Activated CD8-positive, alpha-beta memory T cell treated with anti-CD3 and anti-CD28 coated beads for 4 hours (primary cell): ENCODE data around the gene HNF4A.
A peak's percentile ranks its signal among the peaks of the same experiment; 100 is the strongest.
"Not testable (repeated sequence)": the region's sequence is repeated elsewhere in the genome, so short reads cannot be mapped to it uniquely, and the experiment has no call there.

Experiments
- DNase-seq, 2 donors: peaks; one replicate each; pipeline ENCODE4 v3.0.0-alpha.2; 2020; ENCODE audit warnings: low read depth in 2 of 2

Gene HNF4A

DNA sequence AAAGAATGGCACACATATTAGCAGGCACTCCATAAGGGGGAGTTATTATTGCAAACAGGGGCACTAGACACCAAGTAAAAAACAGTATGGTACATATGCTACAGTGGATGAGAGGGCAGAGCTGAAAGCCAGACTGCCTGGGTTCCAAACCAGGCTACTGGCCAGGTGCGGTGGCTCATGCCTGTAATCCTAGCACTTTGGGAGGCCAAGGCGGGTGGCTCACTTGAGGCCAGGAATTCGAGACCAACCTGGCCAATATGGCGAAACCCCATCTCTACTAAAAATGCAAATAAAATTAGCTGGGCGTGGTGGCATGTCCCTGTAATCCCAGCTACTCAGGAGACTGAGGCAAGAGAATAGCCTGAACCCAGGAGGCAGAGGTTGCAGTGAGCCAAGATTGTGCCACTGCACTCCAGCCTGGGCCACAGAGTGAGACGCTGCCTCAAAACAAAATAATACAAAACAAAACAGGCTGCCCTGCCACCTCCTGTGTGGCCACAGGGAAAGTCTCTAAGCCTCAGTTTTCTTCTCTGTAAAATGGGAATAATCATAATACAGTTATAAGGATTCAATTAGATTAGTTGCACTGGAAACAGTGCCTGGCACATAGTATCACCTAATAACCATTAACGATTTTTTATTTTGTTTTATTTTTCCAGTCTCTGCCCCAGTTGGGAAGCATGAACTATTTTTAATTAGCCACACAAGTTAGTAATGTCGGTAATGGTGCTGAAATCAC, 112.7 kb downstream of the HNF4A start:
- DNase-seq: no peak

DNA sequence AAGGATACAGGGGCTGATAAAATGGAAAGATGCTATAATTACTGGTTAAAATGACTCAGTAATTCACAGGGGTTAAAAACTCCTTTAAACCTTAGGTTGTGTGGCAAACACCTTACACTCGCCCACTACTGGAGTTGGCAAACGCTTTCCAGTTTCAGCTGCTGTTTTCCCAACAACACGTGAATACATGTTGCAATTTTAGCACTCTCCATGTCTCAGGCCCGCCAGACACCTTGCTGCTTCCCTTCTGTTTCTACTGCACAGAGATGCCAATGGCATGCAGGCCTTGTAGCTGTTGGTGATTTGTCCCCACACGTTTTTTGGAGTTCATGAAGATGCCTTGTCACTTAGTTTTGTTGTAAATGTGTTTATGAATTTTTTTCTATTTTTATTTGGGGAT, 114.8 kb downstream of the HNF4A start:
- no peak for DNase-seq

DNA sequence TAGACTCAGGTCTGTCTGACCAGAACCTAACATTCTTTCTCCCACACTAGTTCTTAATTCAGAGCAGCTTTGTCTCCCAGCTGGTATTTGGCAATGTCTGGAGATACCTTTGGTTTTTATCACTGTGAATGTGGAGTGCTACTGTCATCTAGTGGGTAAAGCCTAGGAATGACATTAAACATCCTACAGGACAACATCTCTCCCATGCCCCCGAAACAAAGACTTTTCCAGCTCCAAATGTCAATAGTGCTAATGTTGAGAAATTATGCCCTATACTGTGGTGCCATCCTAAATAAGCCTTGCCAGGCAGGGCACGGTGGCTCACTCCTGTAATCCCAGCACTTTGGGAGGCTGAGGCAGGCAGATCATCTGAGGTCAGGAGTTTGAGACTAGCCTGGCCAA, 116.0 kb downstream of the HNF4A start:
- no peak for DNase-seq

DNA sequence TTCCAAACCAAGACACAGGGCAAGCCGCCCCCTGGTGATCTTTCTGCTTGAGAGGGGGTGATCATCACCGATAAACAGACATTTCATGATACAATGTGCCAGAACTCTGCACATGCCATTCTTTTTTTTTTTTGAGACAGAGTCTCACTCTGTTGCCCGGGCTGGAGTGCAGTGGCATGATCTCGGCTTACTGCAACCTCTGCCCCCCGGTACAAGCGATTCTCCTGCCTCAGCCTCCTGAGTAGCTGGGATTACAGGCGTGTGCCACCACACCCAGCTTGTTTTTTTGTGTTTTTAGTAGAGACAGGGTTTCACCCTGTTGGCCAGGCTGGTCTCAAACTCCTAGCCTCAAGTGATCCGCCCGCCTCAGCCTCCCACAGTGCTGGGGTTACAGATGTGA, 116.8 kb downstream of the HNF4A start:
- DNase-seq: not testable (repeated sequence)

DNA sequence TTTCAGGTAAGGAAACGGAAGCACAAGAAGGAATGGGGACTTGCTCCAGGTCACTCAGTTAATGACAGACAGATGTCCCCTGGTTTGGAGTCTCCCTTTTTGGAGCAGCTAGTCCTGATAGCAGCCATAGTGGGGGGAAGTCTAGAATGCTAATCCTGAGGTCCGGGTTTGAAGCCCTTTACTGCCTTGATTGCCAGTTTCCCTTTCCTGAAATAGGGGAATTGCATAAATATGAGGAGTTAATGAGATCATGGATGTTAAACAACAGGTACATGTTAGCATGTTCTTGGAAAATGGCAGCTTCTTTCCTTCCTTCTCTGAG, 119.8 kb downstream of the HNF4A start:
- no peak for DNase-seq

DNA sequence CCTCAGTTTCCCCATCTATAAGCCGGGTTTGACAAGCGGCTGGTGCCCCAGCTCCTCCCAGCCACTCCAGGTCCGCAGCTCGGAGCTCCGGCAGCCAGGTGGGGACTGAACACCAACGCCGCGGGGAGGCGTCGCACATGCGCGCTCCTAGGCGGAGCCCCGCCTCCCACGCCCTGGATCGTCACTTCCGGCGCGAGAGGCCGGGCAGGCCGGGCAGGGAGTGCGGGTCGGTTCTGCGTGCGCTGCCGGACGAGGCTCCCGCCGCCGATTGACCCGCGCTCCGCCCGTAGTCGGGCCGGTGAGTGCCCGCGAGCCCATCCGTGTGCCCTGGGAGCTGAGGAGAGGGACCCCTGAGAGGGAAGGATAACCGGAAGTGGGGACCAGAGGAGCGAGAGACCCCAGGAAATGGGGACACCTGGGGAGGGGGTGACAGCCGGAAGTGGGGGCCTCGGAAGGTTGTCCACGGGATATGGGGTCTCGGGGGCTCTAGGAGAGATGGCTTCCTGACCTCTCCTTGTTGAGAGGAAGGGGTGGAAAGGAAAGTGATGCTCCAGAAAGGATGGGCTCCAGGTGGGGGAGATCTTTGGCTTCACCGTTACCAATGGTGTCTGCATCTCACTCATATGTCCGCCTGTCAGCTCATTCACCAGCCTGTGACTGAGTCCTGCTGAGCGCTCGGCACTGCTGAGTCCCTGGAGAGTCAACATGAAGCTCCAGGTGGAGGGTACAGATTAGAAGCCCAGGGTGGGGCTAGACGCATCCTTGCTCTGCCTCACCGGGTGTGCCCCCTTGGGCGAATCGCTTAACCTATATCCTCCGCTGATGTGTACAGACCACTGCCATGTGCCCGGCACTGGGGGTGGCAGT, 120.4 kb downstream of the HNF4A start, which contains the start of gene TTPAL:
Gene TTPAL, plus strand, starts transcription at position 181 of the 867 bp plus-strand sequence. CDS start 4,126 bp downstream, outside the sequence.
- DNase-seq: peak; percentile 78 to 81

DNA sequence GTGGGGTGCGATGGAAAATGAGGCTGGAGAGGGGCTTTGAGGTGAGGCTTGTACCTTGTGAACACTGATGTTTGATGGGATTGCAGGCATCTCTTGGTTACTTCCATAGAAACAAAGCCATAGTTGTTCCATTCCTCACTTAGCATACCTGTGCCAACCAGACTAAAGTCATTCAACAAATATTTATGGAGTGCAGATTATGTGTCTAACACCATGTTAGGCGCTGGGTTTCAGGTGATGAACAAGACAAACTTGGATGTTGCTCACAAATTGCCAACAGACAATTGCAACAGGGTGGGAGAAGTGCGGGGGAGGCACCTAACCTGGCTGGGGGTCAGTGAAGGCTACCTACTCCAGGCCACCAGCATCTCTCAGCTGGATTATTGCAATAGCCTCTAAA, 121.7 kb downstream of the HNF4A start:
- DNase-seq: no peak

DNA sequence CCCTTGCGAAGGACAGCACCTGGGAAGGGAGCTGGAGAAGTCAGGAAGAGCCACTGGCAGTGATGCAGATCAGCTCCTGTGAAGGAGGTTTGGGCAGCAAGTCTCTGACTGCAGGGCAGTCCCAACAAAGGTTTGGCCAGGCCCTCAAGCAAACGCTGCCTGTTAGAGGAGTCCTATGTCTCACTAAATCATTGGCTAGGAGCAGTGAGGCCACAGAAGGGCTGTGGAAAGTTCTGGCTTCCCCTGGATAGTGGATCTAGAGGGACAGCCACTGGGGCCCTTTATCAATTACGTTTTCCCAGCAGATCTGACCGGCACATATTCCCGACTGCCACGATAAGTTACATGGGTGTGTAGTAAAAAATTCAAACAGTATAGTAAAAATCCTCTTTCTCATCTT, 122.7 kb downstream of the HNF4A start:
- no peak for DNase-seq

DNA sequence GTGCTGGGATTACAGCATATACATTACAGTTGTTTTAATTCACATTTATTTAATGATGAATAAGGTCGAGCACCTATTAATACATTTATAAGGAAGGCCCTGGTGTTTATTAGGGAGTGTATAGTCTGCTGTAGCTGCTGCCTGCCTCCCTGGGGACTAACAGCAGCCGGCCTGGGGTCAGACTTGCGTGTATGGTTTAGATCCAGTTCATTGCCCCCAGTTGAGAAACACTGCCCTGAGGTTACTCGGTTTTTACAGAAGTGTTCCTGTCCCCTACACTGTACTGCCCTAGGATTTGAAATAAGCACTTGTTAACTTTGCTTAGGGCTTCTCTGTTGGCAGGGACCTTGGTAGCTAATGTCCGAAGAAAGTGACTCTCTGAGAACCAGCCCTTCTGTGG, 124.1 kb downstream of the HNF4A start:
- no peak for DNase-seq

DNA sequence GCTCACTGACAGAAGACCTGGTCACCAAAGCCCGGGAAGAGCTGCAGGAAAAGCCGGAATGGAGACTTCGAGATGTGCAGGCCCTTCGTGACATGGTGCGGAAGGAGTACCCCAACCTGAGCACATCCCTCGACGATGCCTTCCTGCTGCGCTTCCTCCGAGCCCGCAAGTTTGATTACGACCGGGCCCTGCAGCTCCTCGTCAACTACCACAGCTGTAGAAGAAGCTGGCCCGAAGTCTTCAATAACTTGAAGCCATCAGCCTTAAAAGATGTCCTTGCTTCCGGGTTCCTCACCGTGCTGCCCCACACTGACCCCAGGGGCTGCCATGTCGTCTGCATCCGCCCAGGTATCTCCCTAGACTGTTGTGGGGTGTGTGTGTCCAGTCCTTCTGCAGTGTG, 124.6 kb downstream of the HNF4A start:
- DNase-seq: no peak

DNA sequence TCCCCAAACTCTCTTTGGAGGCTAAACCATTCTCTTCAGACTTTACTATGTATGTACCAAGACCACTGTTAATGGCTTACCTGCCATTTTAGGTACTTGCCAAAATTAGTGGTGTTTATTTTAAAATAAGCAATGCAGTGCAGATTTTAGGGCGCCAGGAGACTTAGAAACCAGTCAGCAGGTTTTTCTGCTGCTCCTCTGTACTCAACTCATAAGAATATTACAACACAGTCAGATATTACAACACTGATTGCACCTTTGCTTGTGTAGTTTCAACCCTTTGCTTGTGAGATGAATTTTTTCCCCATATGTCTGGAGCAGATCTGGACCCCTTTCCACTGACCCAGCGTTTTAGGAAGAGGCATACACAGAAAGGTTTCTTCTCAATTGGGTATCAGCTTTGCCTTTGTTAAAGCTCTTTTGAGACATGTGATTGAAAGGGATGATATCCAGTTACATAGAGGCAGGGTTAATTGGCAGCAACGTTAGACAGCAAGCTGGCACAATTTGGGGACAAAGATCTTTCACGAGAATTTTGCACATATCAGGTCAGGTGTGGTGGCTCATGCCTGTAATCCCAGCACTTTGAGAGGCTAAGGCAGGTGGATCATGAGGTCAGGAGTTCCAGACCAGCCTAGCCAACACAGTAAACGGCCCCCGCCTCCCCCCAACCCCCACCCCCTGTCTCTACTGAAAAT, 126.4 kb downstream of the HNF4A start:
- no peak for DNase-seq

DNA sequence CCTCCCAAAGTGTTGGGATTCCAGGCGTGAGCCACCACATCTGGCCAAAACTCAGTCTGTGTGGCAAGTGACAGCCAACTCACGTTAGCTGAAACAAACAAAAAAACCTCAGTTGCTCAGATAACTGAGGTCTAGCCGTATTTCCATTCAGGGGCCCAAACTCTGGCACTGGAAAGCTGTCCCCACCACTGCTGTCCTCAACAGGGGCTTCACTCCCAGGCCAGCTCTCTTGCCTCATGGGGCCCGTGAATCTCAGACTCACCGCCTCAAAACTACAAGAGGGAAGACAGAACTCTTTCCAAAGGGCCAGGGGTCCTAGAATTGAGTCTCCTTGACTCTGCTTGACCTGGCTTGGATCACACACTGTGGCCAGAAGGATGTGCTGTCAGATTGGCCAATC, 127.6 kb downstream of the HNF4A start:
- DNase-seq: no peak
